GM21717 (cell line): ENCODE data around the gene DRC1.

Experiments
- ATAC-seq: cut with Tn5 transposase; IDR thresholded peaks from one replicate; pipeline ENCODE4 v1.9.1; 2021; ENCODE audit warnings: mild to moderate bottlenecking, moderate library complexity; ENCODE audit not compliant: unreplicated experiment

DRC1 gene

GRCh38 chr2:26396734-26397298 lies 4.9 kb upstream of the DRC1 start:
- no peak for ATAC-seq

- ATAC-seq = no peak
Observed at GRCh38 chr2:26399771-26400376, 1.8 kb upstream of the DRC1 start.

- ATAC-seq = no peak
Observed at GRCh38 chr2:26400723-26401122, 997 bp upstream of the DRC1 start.

GRCh38 chr2:26407526-26407925 lies 5.8 kb downstream of the DRC1 start:
- ATAC-seq = no peak

- no peak for ATAC-seq
Observed at GRCh38 chr2:26409785-26410184, 8.1 kb downstream of the DRC1 start.

GRCh38 chr2:26410764-26411243 lies 9.1 kb downstream of the DRC1 start:
- ATAC-seq = no peak

- ATAC-seq = no peak
Observed at GRCh38 chr2:26411419-26411818, 9.7 kb downstream of the DRC1 start.

GRCh38 chr2:26412091-26412673 lies 10.5 kb downstream of the DRC1 start:
- ATAC-seq = peak; percentile 68

- ATAC-seq = no peak
Observed at GRCh38 chr2:26414311-26414710, 12.6 kb downstream of the DRC1 start.

GRCh38 chr2:26421961-26422360 lies 20.2 kb downstream of the DRC1 start:
- no peak for ATAC-seq

- ATAC-seq = no peak
Observed at GRCh38 chr2:26422947-26423629, 21.4 kb downstream of the DRC1 start.

- ATAC-seq = no peak
Observed at GRCh38 chr2:26423750-26424149, 22.0 kb downstream of the DRC1 start.

GRCh38 chr2:26424221-26424620 lies 22.5 kb downstream of the DRC1 start:
- no peak for ATAC-seq

GRCh38 chr2:26428846-26429245 lies 27.1 kb downstream of the DRC1 start:
- no peak for ATAC-seq

- no peak for ATAC-seq
Observed at GRCh38 chr2:26429779-26430578, 28.3 kb downstream of the DRC1 start.

- no peak for ATAC-seq
Observed at GRCh38 chr2:26430826-26431225, 29.1 kb downstream of the DRC1 start.

- ATAC-seq = no peak
Observed at GRCh38 chr2:26432363-26432762, 30.6 kb downstream of the DRC1 start.

GRCh38 chr2:26432859-26433258 lies 31.1 kb downstream of the DRC1 start:
- no peak for ATAC-seq

- no peak for ATAC-seq
Observed at GRCh38 chr2:26435106-26435505, 33.4 kb downstream of the DRC1 start.

GRCh38 chr2:26438526-26438925 lies 36.8 kb downstream of the DRC1 start:
- no peak for ATAC-seq

- no peak for ATAC-seq
Observed at GRCh38 chr2:26438926-26439325, 37.2 kb downstream of the DRC1 start.
